Stimulated activated memory B cell treated with anti-CD40 and anti-IgM and Interleukin-4, amounts not matched to agents 10 μg/mL and 1 μg/mL and 100 μg/mL, for 72 hours (primary cell): Measurements from ENCODE around the gene MGLL.
A peak's percentile ranks its signal among the peaks of the same experiment; 100 is the strongest.
"Not testable (repeated sequence)": the region's sequence is repeated elsewhere in the genome, so short reads cannot be mapped to it uniquely, and the experiment has no call there.

Experiments used
- ATAC-seq: fragments of 150-1000 bp; cut with Tn5 transposase; 2 replicates; pipeline ENCODE4 v1.10.0; 2021
- H3K27ac Mint-ChIP-seq: one replicate; pipeline ENCODE4 v1.8.0; 2022; ENCODE audit warnings: mild to moderate bottlenecking, mixed read lengths
- H3K27me3 Mint-ChIP-seq: one replicate; pipeline ENCODE4 v1.8.0; 2022; ENCODE audit warnings: mixed read lengths
- H3K36me3 Mint-ChIP-seq: one replicate; pipeline ENCODE4 v1.8.0; 2022; ENCODE audit warnings: mixed read lengths
- H3K4me1 Mint-ChIP-seq: one replicate; pipeline ENCODE4 v1.8.0; 2022; ENCODE audit warnings: mixed read lengths
- H3K4me3 Mint-ChIP-seq: one replicate; pipeline ENCODE4 v1.8.0; 2022; ENCODE audit warnings: mild to moderate bottlenecking, moderate library complexity, mixed read lengths
- H3K9me3 Mint-ChIP-seq: one replicate; pipeline ENCODE4 v1.8.0; 2022; ENCODE audit warnings: mixed read lengths

The MGLL gene

DNA sequence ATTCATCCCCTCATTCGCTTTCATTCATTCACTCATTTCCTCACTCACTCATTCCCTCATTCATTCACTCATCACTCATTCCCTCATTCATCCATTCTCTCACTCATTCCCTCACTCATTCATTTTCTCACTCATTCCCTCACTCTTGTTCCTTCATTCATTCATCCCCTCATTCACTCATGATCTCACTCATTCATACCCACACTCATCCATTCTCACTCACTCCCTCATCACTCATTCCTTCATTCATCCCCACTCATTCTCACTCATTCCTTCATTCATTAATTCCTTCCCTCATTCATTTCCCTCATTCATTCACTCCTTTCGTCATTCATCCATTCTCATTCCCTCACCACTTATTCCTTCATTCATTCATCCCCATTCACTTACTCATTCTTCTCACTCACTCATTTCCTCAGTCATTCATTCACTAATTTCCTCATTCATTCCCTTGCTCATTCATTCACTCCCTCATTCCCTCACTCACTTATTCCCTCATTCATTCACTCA, 135.0 kb downstream of the MGLL start:
- ATAC-seq: no peak
- Mint-ChIP-seq H3K27me3 (no peaks in the 10 kb centered on the region), H3K36me3 (peaks cover 9% of the 10 kb centered on the region), H3K27ac (no peak overlapping the region), H3K9me3 (peaks cover 1% of the 10 kb centered on the region), H3K4me3 (no peak overlapping the region), H3K4me1 (peaks cover 12% of the 10 kb centered on the region)

DNA sequence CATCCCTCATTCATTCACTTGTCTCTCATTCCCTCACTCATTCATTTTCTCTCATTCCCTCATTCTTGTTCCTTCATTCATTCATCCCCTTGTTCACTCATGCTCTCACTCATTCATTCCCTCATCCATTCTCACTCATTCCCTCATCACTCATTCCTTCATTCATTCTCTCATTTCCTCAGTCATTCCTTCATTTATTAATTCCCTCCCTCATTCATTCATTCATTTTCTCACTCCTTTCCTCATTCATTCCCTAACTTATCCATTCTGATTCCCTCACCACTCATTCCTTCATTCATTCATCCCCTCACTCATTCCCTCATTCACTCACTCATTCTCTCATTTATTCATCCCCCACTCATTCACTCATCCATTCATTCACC, 135.8 kb downstream of the MGLL start:
- no peak overlapping the region for H3K27ac Mint-ChIP-seq
- H3K4me3 Mint-ChIP-seq: no peak overlapping the region
- no peaks in the 10 kb centered on the region for H3K27me3 Mint-ChIP-seq
- no peak for ATAC-seq
- H3K4me1 Mint-ChIP-seq: peaks cover 12% of the 10 kb centered on the region
- peaks cover 2% of the 10 kb centered on the region for H3K9me3 Mint-ChIP-seq
- H3K36me3 Mint-ChIP-seq: peaks cover 3% of the 10 kb centered on the region

DNA sequence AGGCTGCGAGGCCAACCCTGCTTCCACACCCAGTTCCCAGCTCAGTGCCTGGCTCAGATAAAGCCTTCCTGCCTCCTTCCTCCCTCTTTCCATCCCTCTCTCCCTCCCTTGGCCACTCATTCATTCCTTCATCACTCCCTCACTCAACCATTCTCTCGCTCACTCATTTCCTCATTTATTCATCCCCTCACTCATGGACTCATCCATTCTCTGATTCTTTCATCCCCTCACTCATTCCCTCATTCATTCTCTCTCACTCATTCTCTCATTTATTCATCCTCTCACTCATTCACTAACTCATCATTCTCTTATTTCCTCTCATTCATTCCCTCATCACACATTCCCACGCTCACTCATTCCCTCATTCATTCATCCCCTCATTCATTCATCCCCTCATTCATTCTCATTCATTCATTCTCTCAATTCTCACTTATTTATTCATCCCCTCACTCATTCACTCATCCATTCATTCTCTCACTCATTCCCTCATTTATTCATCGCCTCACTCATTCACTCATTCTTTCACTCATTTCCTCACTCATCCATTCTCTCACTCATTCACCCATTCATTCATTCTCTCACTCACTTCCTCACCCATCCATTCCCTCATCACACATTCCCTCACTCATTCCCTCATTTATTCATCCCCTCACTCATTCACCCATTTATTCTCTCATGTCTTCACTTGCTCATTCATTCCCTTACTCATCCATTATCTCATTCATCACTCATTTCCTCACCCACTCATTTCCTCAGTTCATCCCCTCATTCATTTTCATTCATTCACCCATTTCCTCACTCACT, 136.4 kb downstream of the MGLL start:
- peaks cover 14% of the 10 kb centered on the region for H3K4me1 Mint-ChIP-seq
- ATAC-seq: no peak
- H3K9me3 Mint-ChIP-seq: peaks cover 2% of the 10 kb centered on the region
- no peaks in the 10 kb centered on the region for H3K27me3 Mint-ChIP-seq
- H3K4me3 Mint-ChIP-seq: no peak overlapping the region
- no peak overlapping the region for H3K27ac Mint-ChIP-seq
- H3K36me3 Mint-ChIP-seq: no peaks in the 10 kb centered on the region

DNA sequence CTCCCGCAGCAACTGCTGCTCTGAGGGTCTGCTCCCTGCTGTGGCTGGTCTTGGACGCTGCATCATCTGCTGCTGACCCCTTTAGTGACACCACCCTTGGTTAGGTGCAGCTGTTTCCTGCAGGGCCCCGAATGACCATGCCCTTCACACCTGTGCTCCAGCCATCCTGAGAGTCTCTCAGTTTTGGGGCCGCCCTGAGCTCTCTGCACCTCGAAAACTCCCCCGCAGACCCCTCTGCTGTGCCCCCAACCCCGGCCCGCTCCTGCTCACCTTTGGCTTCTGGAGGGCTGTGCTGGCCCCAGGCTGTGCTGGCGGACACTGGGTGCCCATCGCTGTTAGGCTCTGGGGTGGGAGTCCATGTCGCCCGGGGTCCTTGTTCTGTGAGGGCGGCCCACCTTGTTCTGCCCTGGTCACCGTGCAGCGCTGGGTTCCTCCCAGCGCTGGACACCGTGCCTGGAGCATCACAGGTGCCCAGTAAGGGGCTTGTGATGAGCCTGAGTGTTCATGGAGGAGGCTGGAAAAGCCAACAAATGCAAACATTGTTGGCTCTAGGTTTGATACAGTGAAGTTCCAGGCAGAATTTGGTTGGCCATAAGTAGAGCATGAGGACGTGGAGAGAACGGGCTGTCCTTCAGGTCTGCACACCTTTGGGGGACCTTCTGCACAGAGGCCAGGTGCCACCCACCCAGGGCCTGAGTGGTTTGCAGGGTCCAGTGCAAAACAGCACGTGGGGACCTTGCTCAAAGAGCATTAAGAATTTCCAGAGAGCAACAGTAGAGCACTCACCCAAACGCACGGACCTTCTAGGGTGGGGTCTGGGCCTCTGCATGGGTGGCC, 137.2 kb downstream of the MGLL start:
- no peak overlapping the region for H3K27ac Mint-ChIP-seq

DNA sequence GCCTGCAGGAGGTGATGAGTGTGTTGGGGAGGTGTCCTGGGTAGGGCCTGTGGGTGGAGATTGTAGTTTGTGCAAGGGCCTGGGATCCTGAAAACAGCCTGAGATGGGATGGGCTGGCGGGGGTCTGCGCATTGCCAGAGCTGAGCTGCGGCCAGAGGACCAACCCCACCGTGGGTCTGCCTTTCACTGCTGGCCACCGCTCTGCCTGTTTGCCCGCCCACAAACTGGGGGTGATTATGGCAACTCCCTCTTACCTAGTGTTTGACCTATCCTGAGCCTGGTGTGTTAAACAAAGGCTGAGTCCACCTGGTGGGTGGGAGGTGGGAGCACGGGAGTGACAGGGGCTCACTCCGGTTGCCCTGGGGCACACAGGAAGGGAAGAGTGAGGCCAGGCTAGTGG, 139.8 kb downstream of the MGLL start:
- Mint-ChIP-seq H3K9me3 (peaks cover 2% of the 10 kb centered on the region), H3K27me3 (no peaks in the 10 kb centered on the region), H3K4me3 (no peak overlapping the region), H3K36me3 (peaks cover 4% of the 10 kb centered on the region), H3K27ac (no peak overlapping the region), H3K4me1 (peaks cover 18% of the 10 kb centered on the region)
- no peak for ATAC-seq

More for the DNA sequence above, 137.2 kb downstream of the MGLL start:
- Mint-ChIP-seq H3K4me3 (no peak overlapping the region), H3K9me3 (peaks cover 2% of the 10 kb centered on the region), H3K27me3 (no peaks in the 10 kb centered on the region), H3K36me3 (no peaks in the 10 kb centered on the region), H3K4me1 (peaks cover 14% of the 10 kb centered on the region)
- peak; percentile 44 for ATAC-seq

DNA sequence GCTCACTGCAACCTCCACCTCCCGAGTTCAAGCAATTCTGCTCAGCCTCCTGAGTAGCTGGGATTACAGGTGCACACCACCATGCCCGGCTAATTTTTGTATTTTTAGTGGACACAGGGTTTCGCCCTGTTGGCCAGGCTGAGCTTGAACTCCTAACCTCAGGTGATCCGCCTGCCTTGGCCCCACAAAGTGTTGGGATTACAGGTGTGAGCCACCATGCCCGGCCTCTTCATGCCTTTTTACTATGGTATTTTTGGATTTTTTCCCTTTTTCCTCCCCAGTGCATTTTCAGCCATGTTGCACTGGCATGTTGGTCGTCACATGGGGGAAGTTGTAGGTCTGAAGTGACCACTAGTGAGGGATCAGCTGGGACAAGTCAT, 140.2 kb downstream of the MGLL start:
- not testable (repeated sequence) for H3K9me3 Mint-ChIP-seq

DNA sequence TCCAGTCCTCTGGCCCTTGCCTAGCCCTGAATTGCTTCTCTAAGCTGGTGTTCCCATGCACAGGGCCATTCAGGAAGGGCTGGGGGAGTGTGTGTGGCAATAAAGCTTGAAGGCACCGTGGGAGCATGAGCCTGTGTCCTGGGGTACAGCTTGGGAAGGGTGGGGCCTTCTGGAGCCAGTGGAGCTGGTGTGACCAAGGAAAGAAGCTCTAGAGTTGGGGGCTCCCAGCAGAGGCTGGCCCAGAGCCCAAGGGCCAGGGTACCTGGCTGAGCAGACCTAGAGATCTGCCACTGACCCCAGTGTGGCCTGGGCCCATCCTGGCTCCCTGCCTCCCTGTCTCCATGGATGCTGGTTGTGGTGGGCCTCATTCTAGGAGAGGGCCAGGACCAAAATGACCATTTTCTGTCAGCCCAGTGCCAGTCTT, 141.5 kb downstream of the MGLL start:
- H3K27ac Mint-ChIP-seq: peak overlapping the region; percentile 46
- H3K9me3 Mint-ChIP-seq: peaks cover 2% of the 10 kb centered on the region
- peaks cover 29% of the 10 kb centered on the region for H3K4me1 Mint-ChIP-seq
- no peaks in the 10 kb centered on the region for H3K27me3 Mint-ChIP-seq
- H3K36me3 Mint-ChIP-seq: peaks cover 16% of the 10 kb centered on the region
- no peak for ATAC-seq
- H3K4me3 Mint-ChIP-seq: no peak overlapping the region

More for the DNA sequence above, 140.2 kb downstream of the MGLL start:
- peaks cover 20% of the 10 kb centered on the region for H3K4me1 Mint-ChIP-seq
- H3K27me3 Mint-ChIP-seq, H3K36me3 Mint-ChIP-seq, H3K27ac Mint-ChIP-seq, H3K4me3 Mint-ChIP-seq, ATAC-seq: not testable (repeated sequence)

DNA sequence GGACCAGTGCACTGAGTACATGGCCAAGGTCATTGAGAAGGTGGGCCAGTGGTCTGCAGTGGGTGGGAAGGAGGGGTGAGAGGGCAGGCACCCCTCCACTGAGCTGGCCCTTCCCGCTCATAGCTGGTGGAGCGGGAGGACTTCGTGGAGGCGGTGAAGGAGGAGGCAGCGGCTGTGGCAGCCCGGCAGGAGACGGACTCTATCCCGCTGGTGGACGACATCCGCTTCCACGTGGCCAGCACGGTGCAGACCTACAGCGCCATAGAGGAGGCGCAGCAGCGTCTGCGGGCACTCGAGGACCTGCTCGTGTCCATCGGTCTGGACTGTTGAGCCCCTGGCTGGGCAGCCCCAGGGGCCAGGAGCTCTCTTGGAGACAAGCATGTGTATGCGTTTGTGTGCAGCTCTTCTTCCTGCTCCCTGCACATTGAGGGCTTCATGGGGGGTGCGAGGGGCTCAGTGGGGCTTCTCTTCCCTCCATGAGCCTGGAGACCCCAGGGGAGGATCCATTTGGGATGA, 142.1 kb downstream of the MGLL start:
- no peak for ATAC-seq
- H3K27ac Mint-ChIP-seq: no peak overlapping the region
- peaks cover 18% of the 10 kb centered on the region for H3K36me3 Mint-ChIP-seq
- H3K27me3 Mint-ChIP-seq: no peaks in the 10 kb centered on the region
- peaks cover 35% of the 10 kb centered on the region for H3K4me1 Mint-ChIP-seq
- H3K9me3 Mint-ChIP-seq: peaks cover 2% of the 10 kb centered on the region
- no peak overlapping the region for H3K4me3 Mint-ChIP-seq

DNA sequence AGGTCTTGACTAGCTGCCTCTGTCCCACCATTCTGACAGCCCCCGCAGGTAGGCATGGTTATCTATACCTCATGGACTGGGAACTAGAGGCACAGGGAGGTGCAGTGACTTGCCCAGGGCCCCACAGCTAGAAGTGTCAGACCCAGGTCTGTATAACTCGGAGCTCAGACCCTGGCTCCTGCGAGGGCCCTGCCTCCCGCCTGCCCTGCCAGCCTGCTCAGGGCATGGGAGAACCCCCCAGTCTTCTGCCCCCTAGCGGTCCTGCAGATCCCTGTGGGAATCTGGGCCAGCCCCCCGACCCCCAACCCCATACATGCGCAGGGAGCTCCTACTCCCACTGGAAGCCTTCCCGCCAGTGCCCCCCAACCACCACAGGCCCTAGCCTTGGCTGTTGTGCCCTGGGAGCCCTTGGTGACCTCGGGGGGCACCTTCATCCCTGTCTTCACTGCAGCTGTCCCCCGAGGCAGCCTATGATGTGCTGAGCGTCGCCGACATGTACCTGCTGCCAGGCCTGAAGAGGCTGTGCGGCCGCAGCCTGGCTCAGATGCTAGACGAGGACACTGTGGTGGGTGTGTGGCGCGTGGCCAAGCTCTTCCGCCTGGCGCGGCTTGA, 142.7 kb downstream of the MGLL start:
- no peak overlapping the region for H3K4me3 Mint-ChIP-seq
- H3K9me3 Mint-ChIP-seq: peaks cover 2% of the 10 kb centered on the region
- H3K27ac Mint-ChIP-seq: no peak overlapping the region
- peaks cover 23% of the 10 kb centered on the region for H3K36me3 Mint-ChIP-seq
- peaks cover 40% of the 10 kb centered on the region for H3K4me1 Mint-ChIP-seq
- no peaks in the 10 kb centered on the region for H3K27me3 Mint-ChIP-seq
- no peak for ATAC-seq

DNA sequence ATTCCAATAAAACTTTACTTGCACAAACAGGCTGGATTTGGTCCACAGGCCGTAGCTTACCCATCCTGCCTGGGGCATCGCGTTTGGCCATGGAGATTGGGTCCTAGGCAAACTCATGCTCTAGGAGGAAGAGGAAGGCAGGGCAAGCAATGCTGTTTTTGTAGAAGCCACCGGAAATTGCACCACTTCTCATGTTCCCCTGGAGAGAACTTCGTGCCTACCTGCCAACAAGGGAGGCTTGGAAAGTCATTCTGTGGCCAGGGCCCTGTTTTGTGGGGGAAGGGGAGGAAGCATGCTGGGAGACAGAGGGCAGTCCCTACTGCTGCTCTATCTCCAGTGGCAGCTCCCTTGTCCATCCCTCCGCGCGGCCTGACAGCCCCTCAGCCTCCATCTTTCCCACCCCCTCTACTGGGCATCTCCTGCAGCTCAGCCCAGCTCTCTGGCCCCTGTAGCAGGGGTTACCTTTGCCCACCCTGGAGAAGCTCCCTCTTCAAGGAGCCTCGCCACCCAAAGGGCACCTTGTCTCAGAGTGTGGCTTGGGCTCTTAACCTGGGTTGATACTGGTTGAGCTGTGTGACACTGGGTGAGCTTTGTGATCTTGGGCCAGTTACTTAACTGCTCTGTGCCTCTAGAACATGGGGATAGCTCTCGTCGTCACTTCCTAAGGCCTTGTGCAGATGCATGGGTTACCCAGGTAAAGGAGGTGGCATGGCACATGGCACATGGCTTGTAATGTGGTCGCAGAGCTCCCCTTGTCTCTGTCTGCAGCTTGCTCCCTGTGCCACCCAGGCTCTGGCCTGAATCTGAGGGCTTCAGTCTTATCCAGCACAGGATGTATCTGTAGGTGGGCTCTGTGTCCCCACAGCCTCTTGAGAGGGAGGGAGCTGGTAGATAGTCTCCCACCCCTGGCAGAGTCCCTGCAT, 143.4 kb downstream of the MGLL start:
- H3K4me3 Mint-ChIP-seq: no peak overlapping the region
- H3K27me3 Mint-ChIP-seq: no peaks in the 10 kb centered on the region
- H3K36me3 Mint-ChIP-seq: peaks cover 24% of the 10 kb centered on the region
- H3K9me3 Mint-ChIP-seq: peaks cover 2% of the 10 kb centered on the region
- peaks cover 48% of the 10 kb centered on the region for H3K4me1 Mint-ChIP-seq
- no peak overlapping the region for H3K27ac Mint-ChIP-seq
- ATAC-seq: no peak

DNA sequence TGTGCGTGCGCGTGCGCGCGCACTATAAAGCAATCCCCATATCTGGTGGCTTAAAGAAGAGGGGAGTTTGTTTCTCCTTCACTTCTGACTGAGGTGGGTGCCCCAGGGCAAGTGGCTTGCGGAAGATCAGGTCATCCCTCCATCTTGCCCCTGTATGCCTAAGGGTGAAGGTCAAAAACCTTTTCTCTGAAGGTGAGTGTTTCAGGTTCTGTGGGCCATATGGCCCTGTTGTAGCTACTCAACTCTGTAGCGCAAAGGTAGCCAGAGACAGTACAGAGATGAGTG, 144.1 kb downstream of the MGLL start:
- H3K27ac Mint-ChIP-seq: no peak overlapping the region
- no peak overlapping the region for H3K4me3 Mint-ChIP-seq
- ATAC-seq: no peak
- peaks cover 2% of the 10 kb centered on the region for H3K9me3 Mint-ChIP-seq
- H3K4me1 Mint-ChIP-seq: peaks cover 54% of the 10 kb centered on the region
- peaks cover 24% of the 10 kb centered on the region for H3K36me3 Mint-ChIP-seq
- no peaks in the 10 kb centered on the region for H3K27me3 Mint-ChIP-seq

DNA sequence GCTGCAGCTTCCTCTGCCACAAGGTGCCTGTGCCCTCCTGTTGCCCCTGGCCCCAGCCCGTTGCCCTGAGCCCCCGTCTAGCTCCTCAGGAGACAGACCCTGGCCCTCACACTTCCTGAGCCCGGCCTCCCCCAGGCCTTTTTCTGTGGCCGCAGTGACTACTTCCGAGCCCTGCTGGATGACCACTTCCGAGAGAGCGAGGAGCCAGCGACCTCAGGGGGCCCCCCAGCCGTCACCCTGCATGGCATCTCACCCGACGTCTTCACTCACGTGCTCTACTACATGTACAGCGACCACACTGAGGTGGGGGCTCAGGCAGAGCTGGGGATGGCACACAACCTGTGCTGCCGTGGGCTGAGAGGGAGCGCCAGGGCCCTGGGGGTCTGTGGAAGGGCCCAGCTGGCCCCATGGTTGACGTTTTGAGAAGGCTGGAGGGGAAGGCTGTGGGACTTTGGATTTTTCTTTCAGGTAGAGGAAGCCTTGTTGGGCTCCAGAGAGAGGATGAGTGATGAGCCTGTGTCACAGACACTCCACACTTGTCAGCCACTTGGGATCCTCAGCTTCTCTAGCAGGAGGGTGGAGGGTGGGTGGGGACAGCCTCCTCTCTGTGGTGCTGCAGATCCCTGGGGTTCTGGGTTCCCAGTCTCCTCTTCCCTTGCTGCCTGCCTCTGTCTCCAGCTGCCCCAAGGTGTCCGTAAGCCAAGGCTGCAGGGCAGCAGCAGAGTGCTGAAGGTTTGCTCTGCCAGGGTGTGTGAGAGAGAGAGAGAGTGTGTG, 144.6 kb downstream of the MGLL start:
- no peak for ATAC-seq
- peaks cover 2% of the 10 kb centered on the region for H3K9me3 Mint-ChIP-seq
- H3K4me1 Mint-ChIP-seq: peaks cover 55% of the 10 kb centered on the region
- H3K27me3 Mint-ChIP-seq: no peaks in the 10 kb centered on the region
- no peak overlapping the region for H3K4me3 Mint-ChIP-seq
- no peak overlapping the region for H3K27ac Mint-ChIP-seq
- H3K36me3 Mint-ChIP-seq: peaks cover 24% of the 10 kb centered on the region

DNA sequence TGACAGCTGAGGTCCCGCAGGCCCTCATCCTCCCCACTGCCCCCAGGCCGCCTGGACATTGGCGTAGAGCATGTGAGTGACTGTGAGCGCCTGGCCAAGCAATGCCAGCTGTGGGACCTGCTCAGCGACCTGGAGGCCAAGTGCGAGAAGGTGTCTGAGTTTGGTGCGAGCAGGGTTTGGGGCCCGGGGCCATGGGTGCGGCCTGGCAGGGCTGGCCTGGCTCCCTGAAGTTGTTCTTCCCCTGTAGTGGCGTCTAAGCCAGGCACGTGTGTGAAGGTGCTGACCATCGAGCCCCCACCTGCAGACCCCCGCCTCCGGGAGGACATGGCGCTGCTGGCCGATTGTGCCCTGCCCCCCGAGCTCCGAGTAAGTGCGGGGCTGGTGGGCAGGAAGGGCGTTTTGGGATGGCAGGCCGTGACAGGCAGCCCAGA, 145.4 kb downstream of the MGLL start:
- H3K27ac Mint-ChIP-seq: no peak overlapping the region
- no peaks in the 10 kb centered on the region for H3K9me3 Mint-ChIP-seq
- peaks cover 51% of the 10 kb centered on the region for H3K4me1 Mint-ChIP-seq
- peaks cover 24% of the 10 kb centered on the region for H3K36me3 Mint-ChIP-seq
- ATAC-seq: no peak
- H3K27me3 Mint-ChIP-seq: no peaks in the 10 kb centered on the region
- H3K4me3 Mint-ChIP-seq: no peak overlapping the region

DNA sequence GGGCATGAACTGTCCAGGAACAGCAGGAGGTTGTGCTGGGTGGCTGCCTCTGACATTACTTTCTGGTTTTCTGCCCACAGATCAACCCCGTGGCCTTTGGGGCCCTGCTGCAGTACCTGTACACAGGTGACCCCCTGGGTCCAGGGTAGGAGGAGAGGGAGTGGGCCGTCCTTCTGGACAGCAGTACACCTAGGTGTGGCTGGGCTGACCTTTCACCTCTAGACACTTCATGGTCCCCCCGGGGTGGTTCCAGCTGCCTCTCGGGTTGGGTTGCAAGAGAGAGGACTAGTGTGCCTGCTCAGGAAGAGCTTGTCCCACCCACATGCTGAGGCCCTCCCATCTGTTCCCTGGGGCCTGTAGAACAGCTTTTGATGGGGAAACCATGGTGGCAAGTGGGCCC, 145.9 kb downstream of the MGLL start:
- no peaks in the 10 kb centered on the region for H3K9me3 Mint-ChIP-seq
- H3K27me3 Mint-ChIP-seq: no peaks in the 10 kb centered on the region
- H3K36me3 Mint-ChIP-seq: peaks cover 24% of the 10 kb centered on the region
- no peak overlapping the region for H3K27ac Mint-ChIP-seq
- H3K4me1 Mint-ChIP-seq: peaks cover 52% of the 10 kb centered on the region
- no peak for ATAC-seq
- H3K4me3 Mint-ChIP-seq: no peak overlapping the region
